COLO668 (cell line): ENCODE results near the gene LTBP1.

Experiments used
- DNase-seq: peaks from one replicate; lab custom pipeline; 2025; ENCODE audit not compliant: unreplicated experiment; lab: John Stamatoyannopoulos, UW

LTBP1 gene

DNA sequence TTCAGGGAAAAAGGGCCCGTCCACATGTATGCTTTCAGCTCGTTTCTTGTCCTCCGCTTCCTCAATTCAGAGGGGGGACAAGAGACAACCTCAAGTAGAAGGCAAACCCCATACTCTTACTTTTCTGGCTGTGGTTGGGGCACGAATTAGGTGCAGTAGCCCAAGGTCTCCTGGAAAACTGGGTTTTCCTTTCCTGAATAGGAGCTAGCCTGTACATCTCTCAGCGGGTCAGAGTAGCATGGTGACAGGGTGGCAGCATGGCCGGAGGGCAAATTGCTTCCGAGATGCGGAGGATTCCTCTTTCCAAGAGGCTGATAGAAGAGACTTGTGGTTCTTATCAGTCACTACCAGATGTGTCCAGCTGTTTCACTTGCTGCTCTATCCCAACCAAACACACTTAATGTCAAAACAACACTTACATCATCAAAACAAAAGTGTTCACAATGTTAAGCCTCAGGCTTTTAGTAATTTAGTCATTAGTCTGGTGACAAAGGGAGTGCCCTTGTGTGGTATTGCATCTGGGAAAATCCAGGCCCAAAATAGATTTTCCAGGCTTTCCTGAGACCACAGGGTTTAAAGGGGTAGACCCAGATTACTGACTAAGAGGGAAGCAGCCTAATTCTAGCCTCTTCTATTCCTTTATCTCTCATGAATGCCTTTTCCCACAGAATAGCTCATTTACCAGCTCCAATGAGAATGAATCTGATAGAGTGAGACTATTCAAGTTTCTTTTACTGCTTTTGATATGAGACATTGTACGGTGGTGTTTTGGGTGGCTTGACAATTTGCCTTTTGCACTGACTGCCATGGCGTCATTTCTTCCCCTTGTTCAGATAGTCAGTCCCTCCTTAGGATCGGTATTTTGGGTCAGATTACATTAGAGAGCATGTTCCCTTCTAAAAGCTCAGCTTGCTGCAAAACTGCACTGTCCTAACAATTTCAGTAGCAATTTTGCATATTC is 162.0 kb downstream of the LTBP1 start:
- no peak for DNase-seq

DNA sequence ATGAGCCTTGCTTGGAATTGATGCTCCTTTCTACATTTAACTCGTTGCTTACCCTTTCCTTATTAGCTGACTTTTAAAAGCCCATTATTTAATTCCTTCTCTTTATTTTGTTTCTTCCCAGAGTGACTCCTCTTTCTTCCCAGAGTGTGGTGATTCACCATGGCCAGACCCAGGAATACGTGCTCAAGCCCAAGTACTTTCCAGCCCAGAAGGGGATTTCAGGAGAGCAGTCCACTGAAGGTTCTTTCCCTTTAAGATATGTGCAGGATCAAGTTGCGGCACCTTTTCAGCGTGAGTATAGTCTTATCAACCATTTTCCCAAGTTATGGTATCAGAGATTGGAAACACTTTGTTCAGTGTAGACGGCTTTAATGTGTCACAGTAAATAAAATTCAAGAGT is 163.7 kb downstream of the LTBP1 start:
- DNase-seq = no peak

DNA sequence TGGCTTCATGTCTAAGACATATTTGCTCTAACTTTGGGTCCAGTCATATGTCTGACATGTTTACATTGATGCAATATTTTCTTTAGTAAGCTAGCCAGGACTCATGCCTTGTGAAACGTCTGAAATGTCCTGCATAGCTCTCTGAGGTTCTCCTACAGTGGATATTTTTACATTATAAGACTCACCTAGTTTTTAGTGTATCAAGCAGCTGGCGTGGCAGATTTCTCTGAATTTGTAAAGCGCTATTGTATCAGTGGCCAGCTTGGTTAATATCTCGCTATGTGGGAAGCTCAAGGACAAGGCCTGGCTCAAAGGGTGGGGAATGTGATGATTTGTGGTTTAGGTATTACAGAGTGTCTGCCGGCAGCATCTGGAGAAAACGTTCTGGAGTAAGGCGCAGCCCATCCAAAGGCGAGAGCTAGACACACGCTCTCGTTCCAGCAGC is 164.3 kb downstream of the LTBP1 start:
- DNase-seq = no peak

DNA sequence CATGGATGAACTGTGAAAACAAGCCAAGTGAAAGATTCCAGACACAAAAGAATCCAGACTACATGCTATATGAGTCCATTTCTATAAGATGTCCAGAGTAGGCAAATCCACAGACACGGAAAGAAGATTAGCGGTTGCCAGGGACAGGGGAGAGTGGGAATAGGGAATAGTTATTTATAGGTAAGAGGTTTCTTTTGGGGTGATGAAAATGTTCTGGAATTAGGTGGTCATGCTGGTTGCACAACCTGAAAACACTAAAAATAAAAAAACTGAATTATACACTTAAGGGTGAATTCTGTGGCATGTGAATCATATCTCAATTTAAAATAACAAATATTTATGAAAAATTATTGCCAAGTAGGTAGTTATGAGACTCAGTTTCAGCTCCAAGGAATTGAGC is 168.4 kb downstream of the LTBP1 start:
- no peak for DNase-seq

DNA sequence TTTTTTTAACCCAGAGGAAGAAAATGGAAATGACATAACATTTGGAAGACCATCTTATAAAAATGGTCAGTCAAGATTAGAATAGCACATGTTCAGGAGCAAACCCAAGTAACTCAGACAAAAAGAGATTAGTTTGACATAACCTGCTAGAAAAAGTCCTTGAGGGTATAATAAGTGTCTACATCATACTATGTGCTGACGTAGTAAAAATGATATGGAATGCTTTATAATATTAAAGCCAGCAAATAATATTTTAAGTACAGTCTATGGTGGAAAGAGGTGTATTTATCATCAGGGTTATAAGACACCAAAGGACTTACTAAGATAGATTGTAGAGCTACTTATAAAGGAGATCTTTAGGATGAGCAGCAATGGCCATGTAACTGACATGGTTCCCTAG is 169.0 kb downstream of the LTBP1 start:
- DNase-seq = no peak

DNA sequence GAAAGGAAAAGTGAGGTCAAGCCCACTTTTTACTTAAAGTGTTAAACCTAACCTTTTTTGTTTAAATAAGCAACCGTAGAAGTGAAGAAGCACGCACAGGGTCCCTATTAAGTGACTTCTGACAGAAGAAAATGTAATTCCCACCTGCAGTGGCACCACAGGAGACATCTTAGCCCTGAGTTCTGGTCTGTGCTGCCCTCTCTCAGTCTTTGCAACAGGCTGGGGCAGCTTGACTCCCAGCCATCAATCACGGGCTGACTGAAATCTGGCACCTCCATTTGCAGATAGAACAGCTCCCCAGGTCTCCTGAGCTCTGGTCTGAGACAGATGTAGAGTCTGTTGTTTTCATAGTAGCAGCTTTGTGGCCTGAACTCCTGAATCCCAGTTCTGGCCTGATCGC is 170.0 kb downstream of the LTBP1 start:
- DNase-seq = no peak

DNA sequence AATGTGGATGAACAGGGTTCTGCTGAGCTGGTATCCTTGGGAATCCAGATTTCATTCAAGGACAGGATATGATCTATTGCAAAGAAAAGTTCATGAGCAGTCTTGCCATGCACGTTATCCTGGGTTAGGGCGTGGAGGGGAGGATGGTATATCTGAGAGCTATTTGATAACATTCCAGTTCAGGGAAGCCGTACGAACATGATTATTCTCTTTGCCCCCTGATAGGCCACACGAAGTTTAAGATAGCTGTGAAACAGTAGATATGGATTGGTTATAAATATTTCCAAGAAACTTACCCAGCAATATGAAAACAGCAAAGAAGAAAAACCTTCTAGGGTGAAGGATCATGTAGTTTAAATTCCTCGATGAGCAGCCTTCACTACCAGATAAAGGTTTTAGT is 171.9 kb downstream of the LTBP1 start:
- no peak for DNase-seq

DNA sequence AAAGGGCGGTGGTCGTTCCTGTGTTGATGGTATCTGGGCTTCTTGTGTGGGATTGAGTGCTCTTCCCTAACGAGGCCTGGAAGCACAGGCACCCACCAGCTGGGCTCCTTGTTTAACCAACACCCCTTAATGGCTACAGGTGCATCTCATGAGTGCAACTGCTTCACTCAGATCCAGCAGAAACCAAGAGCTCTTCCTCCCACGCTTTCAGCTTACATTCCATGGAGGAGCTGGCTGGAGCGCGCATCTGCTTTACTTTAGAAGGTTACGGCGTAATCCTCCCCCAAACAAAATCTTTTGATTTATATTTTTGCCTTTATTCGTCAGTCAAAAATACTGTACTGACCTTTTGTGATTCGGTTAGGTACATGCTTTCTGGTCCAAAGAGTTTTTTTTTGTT is 174.7 kb downstream of the LTBP1 start:
- no peak for DNase-seq

DNA sequence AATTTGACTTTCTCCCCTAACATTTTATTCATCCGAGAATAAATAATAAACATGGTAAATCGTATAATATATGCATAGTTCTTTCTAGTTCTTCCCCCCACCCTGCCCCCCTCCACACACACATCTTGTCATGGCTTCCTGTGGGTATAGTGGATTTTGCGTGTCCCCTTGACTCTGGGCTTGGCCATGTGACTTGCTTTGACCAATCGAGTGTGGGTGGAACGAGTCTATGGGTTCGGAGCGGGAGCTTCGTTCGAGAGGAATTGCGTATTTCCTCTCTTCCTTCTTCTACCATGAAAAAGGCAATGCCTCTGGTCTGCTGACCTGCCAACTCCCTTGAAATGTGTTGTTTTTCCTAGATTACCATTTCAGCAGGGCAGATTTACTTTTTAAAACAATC is 175.2 kb downstream of the LTBP1 start:
- DNase-seq = no peak

DNA sequence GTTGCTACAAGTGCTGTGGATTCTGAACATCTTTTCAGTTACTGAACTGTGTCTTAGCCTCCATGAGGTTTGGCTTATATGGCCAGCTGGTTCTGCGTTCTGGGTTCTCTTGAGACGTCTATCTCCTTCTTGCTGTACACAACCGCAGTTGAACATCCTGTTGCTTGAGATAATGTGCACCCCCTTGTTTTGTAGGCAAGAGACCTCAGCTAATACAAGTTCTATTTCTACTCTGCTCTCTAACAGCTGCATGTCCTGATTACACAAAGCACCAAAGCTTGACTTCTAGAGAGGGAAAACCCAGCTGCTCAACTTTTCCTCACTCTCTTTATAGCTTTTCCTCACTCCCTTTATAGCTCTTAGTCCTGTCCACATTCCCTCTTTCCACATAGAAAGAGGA is 176.0 kb downstream of the LTBP1 start:
- DNase-seq = no peak

DNA sequence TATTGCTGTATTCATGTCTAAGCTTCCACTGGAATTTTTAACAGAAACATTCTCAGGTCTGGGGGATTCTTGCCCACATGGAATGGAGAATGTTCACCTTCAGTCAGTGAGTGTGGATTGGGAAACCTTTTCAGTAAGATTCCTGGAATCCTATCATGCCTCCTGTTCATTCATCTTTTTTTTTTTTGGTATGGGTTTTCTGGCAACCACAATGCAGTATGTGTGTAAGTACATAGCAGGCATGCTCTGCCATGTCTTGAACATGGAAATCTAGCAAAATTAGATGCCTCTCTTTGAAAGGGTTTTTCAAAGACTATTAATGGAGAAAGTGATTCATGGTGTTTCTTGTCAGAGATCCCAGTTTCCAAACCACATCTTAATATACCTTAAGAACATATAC is 176.5 kb downstream of the LTBP1 start:
- no peak for DNase-seq

DNA sequence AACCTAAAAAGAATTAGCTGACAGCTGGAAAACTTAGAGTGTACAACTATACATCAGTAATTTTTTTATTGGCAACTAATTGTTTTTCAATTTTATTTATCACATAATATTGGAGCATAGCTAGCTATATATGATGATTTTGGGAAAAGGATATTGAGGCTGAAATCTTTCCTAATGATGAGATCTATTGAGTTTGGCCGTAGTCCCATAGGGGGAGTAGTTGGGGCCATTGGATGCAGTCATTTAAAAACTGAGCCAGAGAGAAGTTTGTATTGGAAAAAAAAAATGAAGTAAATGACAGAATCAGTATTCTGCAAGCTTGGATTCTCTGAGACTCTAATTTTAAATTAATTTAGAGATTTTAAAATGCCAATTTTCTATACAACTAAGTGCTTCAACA is 179.8 kb downstream of the LTBP1 start:
- no peak for DNase-seq

DNA sequence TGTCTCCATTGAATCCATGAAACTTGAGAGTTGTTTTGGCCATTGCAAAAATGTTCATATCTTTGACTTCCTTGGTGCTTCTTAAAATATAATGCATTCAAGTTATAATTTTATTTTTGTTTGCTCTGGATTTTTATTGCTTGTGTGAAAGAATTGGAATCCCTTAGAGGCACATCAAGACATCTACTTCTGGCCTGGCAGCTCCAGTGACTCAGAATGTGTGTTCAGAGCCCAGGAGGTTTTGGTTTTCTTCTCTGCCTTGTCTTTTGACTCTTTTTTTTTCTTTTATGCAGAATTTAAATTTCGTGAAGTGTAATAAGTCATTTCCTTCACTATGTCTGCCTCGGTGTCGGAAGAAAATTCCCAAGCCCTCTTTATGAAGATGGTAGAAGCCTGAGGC is 180.2 kb downstream of the LTBP1 start:
- no peak for DNase-seq

DNA sequence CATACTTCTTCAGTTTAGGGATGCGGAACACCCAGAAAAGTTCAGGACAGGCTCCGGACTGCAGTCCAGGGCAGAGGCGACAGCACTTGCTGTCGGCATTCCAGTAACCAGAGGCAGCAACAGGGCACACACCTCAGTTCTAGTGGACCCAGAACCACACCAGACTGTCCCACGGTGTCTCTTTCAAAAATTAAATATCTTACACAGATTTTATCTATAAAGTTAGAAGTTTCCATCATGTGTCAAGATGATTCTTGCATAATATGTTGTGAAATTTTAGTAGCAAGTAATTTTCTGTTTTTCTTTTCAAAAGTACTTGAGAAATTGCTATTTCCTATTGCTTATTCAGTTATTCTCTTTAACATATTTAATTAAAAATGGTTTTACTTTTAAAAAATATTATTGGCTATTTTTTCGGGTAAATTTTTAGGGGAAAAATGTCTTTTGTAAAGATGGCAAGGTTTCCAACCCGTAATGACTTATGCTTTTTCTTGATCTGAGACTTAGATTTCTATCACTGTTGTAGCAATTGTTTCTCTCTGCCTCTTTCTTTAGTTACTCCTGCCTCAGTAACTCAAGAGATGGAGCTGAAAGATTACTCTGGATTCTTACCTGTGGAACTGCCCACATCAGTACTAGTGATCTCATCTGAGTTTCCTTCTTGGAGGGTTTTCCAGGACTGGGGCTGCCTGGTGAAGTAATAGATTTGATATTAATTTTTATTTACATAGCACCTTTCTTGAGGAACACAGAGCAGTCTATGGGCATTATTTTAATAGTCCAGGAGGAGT is 182.7 kb downstream of the LTBP1 start:
- no peak for DNase-seq

DNA sequence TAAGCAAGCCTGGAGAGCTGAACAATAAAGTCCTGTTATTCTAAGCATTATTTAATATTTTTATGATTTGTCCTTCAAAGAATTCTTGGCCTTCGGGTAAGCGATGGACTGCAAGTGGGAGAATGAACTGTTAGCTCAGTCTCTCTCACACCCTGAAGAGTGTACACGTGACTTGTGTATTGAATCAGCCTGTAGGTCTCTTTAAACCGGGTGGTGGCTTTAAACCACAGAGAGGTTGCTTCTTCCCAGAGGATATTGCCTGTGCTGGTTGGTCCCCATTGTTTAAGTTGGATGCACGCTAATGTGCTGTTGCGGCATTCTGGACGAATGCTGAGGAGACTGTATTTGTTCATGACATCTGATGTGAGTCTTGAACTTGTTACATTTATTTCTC is 183.3 kb downstream of the LTBP1 start:
- no peak for DNase-seq

DNA sequence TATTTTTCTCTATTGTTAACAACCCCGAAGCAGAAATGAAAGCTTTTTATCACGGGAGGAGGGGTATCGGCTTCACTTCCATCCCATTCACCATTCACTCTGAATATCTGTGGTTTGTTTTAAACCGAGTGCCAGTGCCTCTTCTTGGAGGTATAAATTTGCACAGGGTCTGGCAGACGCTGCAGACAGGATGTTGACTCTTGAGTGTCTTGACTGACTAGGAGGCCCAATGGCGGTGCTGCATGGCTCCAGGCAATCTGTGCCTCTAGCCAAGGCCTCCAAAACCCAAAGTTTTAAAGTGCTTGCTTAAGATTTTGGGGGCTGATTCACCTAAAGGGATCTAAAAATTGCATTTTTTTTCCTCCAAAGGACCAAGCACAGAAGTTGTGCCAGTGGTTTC is 183.8 kb downstream of the LTBP1 start:
- no peak for DNase-seq

DNA sequence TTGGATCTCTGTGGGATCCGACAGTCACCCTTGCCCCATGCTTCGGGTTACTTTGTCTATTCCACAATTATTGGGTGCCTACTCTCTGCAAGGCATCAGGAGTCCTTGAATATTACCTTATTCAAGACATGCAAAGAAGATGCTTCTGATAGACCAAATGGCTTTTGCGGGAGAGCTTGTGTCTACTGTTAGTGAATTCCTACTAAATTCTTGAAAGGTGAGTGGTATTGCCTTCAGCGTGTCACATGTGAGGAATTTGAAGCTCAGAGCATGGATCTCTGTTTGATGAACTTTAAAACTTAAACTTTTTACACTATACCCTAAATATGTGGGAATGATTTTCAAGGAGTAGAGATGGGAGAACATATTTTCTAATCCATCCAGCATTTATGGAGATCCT is 184.4 kb downstream of the LTBP1 start:
- no peak for DNase-seq

DNA sequence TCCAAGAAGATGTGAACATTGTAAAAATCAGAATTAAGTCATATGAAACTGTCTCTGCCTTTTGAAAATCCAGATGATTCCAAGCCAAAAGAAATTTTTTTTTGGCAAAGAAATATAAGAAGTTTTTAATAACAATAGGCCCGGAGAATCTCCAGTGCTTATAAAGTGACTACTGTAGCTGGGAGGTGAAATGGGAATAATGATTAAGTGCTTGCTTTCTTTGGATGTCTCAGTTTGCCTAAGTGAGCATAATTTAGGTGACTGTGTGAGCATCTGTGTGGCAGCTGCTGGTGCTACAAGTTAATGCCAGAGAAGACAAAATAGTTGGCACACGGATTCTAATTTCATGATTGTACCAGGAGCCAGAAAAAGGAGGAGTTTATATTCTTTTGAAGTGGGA is 185.0 kb downstream of the LTBP1 start:
- DNase-seq = no peak

DNA sequence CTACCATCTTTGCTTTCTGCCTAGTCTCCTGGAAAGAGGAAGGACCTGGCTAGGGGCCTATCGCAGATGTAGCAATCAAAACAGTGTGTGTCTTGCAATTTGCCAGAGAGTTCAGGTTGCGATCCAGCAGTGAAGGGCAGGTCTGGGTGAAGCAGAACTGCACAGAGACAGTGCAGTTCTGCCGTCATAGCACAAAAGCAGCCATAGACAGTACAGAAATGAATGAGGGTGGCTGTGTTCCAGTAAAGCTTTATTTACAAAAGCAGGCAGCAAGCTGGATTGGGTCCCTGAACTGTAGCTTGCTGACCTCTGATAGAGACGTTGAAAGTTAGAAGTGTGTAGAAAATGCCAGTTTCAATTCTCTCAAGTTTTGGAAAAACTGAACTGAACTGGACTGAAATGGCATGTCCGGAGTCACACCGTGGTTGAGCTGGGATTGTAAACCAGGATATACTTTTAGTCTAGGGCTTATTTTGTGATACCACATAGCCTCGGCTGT is 186.8 kb downstream of the LTBP1 start:
- no peak for DNase-seq

DNA sequence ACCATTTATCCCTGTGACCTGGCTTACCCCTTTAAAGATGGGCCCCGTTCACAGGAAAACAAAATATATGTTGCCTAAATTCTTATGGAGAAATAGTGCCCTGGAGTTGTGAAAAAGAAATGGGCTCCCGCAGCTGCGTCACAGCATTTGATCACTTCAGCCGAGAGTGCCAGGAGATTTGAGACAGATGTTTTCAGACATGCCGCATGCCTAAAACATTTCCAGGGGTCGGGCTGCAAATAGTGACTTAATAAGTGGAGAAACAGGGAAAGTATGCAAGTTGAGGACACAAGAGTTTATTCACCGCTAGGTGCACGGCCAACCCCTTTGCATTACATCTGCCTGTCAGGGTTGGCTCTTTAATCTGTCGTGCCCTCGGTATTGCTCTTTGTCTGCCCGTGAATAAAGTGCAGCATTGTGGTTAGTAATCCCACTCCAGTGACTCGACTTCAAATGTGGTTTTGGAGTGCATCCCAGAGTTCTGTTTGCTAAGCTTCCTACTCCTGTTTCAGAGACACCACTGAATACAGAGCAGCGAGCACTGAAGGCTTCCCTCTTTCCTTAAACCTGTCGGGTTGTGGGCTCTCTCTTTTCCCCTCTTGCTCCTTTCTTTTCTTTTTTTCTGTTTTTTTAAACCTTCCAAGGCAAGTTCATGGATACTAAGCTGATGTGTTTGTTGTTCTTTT is 187.5 kb downstream of the LTBP1 start:
- DNase-seq = no peak

DNA sequence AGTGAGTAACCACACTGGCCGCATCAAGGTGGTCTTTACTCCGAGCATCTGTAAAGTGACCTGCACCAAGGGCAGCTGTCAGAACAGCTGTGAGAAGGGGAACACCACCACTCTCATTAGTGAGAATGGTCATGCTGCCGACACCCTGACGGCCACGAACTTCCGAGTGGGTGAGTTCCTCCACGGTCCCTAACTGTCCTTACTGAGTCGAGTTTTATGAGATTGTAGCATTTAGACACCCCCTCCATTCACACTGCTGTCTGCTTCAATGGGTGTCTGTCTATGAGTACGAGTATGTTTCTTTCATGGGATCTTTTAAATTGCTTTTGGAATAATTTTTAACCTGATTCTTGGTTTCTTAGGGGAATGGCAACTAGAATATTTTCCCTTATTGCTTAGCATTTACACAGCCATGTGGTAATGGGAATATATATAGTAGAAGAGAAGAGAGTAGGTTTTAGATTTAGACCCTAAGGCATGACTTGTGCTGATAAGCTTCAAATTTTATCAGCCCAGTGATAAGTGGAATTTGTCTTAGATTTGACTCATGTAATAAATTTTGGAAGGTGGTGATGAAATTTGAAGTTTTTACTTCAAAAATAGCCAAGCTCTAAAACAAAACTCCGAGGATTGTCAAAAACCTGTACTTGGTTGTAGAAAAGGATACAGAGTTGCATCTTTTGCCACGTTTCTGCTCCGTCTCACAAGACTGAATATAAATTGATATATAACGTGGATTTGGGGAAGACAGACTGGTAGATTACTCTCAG is 188.2 kb downstream of the LTBP1 start:
- no peak for DNase-seq
